IPS-15b (cell line): Measurements from ENCODE around the gene GNB4.

Source experiments
- H3K27me3 ChIP-seq: one replicate; pipeline ENCODE4 v1.6.1; 2013; ENCODE audit warnings: low read length; ENCODE audit not compliant: control insufficient read depth, insufficient read depth
- H3K36me3 ChIP-seq: one replicate; pipeline ENCODE4 v1.6.1; 2013; ENCODE audit warnings: low read length; ENCODE audit not compliant: control insufficient read depth, insufficient read depth
- H3K4me1 ChIP-seq: one replicate; pipeline ENCODE4 v1.6.1; 2013; ENCODE audit warnings: mild to moderate bottlenecking, low read length; ENCODE audit not compliant: control insufficient read depth, insufficient read depth
- H3K4me3 ChIP-seq: one replicate; pipeline ENCODE4 v1.5.1; 2013; ENCODE audit warnings: low read depth, low read length
- H3K9ac ChIP-seq: one replicate; pipeline ENCODE4 v1.6.1; 2013; ENCODE audit warnings: low read depth, mild to moderate bottlenecking, low read length
- H3K9me3 ChIP-seq: one replicate; pipeline ENCODE4 v1.6.1; 2013; ENCODE audit warnings: mild to moderate bottlenecking, low read length; ENCODE audit not compliant: control insufficient read depth, insufficient read depth

The GNB4 gene

DNA sequence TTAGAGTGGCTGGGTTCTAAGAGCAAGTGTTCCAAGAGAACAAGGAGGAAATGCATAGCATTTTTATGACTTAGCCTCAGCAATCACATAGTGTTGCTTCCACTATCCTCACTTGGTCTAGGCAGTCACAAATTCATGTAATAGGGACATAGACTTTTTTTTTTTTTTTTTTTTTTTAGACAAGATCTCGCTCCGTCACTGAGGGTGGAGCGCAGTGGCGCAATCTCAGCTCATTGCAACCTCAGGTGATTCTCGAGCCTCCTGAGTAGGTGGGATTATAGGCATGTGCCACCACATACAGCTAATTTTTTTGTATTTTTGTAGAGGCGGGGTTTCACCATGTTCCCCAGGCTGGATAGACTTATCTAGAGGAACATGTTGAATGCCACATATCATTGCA is 4.7 kb upstream of the GNB4 start:
- Histone ChIP-seq H3K27me3 (peaks cover 2% of the 10 kb centered on the region), H3K9me3 (no peaks in the 10 kb centered on the region), H3K36me3 (no peaks in the 10 kb centered on the region), H3K4me3 (no peak overlapping the region), H3K9ac (no peak overlapping the region), H3K4me1 (peaks cover 14% of the 10 kb centered on the region)

DNA sequence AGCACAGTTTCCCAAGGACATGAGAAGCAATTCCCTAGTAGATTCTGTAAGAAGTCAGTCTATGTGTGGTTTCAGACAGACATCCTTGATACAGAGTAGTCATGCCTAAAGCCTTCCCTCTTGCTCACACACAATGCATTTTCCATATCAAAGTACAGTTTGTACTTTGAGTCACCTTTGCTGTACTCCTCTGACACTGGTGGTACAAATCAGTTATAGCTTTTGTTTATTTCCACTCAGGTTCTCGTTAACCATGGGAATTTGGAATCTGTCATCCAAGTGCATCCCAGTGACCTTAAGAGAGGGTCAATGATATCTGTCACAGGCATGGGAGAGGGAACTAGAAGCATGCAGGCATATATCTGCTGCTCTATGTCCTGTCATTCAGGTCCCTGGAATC is 3.6 kb upstream of the GNB4 start:
- Histone ChIP-seq H3K36me3 (no peaks in the 10 kb centered on the region), H3K9me3 (no peaks in the 10 kb centered on the region), H3K4me1 (peaks cover 14% of the 10 kb centered on the region), H3K9ac (no peak overlapping the region), H3K4me3 (no peak overlapping the region), H3K27me3 (peaks cover 12% of the 10 kb centered on the region)

DNA sequence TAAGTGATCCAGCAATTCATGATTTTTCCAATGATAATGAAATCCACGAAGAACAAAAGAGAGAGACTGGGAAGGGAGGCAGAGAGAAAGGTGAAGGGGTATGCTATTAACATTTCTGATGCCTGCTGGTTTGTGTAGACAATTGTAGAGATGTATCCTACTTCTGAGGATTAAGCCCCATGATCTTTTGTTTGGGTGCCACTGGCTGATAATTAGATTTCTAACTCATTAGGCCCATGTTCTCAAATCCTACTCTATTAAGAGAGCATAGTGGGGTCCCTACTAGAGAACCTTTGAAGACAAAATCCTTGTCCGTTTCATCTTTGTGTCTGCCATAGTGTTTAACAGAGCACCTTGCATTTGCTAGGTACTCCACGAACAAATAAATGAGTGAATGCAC is 2.7 kb upstream of the GNB4 start:
- Histone ChIP-seq H3K27me3 (peaks cover 21% of the 10 kb centered on the region), H3K4me3 (no peak overlapping the region), H3K9me3 (no peaks in the 10 kb centered on the region), H3K9ac (no peak overlapping the region), H3K4me1 (peaks cover 14% of the 10 kb centered on the region), H3K36me3 (no peaks in the 10 kb centered on the region)

DNA sequence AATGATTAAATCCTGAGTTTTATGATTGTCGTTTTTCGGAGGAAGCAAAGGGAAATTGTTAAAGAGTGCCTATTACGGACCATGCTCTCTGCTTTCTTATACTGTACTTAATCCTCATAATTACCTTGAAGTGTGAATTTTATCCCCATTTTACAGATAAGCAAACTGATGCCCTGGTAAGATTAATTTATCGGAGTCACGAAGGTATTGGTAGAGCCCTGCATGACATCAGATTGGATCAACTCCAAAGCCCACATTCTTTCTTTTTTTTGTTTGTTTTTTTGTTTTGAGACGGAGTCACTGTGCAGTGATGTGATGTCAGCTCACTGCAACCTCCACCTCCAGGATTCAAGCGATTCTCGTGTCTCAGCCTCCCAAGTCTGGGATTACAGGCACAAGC is 1.6 kb upstream of the GNB4 start:
- H3K27me3 ChIP-seq = peaks cover 21% of the 10 kb centered on the region
- H3K9ac ChIP-seq = no peak overlapping the region
- peaks cover 14% of the 10 kb centered on the region for H3K4me1 ChIP-seq
- H3K4me3 ChIP-seq = no peak overlapping the region
- no peaks in the 10 kb centered on the region for H3K9me3 ChIP-seq
- no peaks in the 10 kb centered on the region for H3K36me3 ChIP-seq

DNA sequence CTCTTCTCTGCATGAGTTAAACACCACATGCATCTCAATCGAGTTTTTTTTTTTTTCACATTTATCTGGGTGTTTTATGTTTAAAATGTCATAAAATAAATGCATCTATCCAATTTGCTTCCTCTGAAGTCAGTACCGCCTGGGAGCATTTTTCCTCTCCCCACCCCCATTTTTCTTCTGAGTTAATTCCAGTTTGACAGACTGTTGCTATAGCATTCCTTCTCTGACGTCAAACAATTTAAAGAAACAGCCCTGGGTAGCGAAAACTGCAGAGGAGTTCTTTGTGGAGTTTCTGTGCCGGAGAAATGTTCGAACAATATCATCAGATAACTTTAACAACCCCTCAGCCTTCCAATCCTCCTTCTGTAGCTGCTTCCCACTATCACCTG is 900 bp upstream of the GNB4 start:
- Histone ChIP-seq H3K27me3 (peaks cover 21% of the 10 kb centered on the region), H3K9ac (no peak overlapping the region), H3K4me3 (peak overlapping the region; percentile 66)

DNA sequence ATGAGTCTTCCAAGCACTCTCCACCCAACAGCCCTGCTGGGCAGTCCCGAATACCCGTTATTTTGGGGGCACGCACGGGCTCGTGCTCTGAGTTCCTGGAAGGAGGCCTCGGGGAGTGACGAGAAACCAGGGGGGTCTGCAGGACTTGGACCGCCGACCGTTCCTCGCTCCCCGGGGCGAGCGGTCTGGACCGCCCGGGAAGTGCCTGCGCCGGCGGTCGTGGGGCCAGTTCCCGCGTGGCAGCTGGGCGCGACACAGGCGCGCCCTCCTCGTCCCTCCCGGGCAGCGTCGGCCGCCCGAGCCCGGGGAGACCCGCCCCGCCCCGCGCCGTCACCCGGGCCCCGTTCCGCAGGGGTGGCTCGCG is 387 bp downstream of the GNB4 start:
- no peaks in the 10 kb centered on the region for H3K36me3 ChIP-seq
- no peaks in the 10 kb centered on the region for H3K9me3 ChIP-seq
- peak overlapping the region; percentile 66 for H3K4me3 ChIP-seq
- H3K9ac ChIP-seq = peak overlapping the region; percentile 48
- H3K4me1 ChIP-seq = peaks cover 14% of the 10 kb centered on the region
- peaks cover 21% of the 10 kb centered on the region for H3K27me3 ChIP-seq

More for the DNA sequence above, 900 bp upstream of the GNB4 start:
- no peaks in the 10 kb centered on the region for H3K9me3 ChIP-seq
- H3K4me1 ChIP-seq = peaks cover 14% of the 10 kb centered on the region
- H3K36me3 ChIP-seq = no peaks in the 10 kb centered on the region

DNA sequence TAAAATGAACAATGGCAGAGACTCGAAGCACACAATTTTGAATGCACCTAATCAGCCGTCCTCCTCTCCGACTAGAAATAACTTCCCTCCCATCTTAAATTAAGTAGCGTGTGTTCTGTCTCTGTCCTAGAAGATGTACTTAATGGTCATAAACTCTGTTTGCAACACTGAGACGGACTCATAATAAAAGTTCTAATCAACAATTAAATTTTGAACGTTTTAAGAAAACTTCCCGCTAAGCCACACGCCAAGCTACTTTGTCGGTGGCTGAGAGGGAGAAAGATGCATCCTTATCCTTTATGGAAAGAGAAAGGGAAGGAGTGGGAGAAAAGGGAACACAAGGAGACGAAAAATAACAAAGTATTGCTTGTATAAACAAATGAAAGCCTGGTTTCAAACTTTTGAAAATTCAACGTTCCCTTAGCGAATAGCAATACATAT is 989 bp downstream of the GNB4 start:
- peaks cover 14% of the 10 kb centered on the region for H3K4me1 ChIP-seq
- H3K4me3 ChIP-seq = peak overlapping the region; percentile 66
- H3K27me3 ChIP-seq = peaks cover 21% of the 10 kb centered on the region
- no peak overlapping the region for H3K9ac ChIP-seq
- no peaks in the 10 kb centered on the region for H3K9me3 ChIP-seq
- H3K36me3 ChIP-seq = no peaks in the 10 kb centered on the region

DNA sequence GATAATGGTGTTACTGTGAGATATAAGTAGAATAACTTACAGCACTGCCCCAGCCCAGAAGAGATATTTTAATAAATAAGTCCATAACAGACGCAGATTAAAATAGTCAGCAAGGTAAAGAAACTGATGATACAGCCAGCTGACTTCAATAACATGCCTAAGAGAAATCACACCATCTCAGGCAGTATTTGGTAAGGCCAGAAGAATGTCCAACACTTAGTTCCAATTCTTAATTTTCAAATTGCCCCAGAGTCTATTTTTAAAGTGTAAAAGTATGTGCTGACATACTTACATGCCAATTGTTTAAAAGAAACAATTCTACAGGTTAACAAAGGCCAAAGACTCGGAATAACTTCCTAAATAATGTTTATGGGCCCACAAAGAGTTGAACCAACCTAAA is 1.6 kb downstream of the GNB4 start:
- Histone ChIP-seq H3K36me3 (no peaks in the 10 kb centered on the region), H3K4me3 (peak overlapping the region; percentile 66), H3K9ac (no peak overlapping the region), H3K4me1 (peaks cover 14% of the 10 kb centered on the region), H3K9me3 (no peaks in the 10 kb centered on the region), H3K27me3 (peaks cover 21% of the 10 kb centered on the region)

DNA sequence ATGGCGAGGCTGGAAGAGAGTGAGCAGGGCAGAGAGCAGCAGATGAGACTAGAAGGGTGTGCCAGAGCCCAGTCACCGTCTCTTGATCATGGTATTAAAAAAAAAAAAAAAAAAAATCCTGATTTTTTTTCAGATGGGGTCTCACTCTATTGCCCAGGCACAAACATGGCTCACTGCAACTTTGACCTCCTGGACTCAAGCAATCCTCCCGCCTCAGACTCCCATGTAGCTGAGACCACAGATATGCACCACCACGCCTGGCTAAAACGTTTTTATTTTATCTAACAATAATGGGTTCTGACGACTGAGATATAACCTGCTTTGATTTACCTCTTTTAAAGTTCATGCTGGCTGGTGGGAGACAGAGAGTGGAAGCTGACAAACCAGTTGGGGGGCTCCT is 4.0 kb downstream of the GNB4 start:
- H3K9me3 ChIP-seq = no peaks in the 10 kb centered on the region
- H3K27me3 ChIP-seq = peaks cover 19% of the 10 kb centered on the region
- peaks cover 5% of the 10 kb centered on the region for H3K4me1 ChIP-seq
- no peak overlapping the region for H3K9ac ChIP-seq
- H3K36me3 ChIP-seq = no peaks in the 10 kb centered on the region
- H3K4me3 ChIP-seq = no peak overlapping the region

DNA sequence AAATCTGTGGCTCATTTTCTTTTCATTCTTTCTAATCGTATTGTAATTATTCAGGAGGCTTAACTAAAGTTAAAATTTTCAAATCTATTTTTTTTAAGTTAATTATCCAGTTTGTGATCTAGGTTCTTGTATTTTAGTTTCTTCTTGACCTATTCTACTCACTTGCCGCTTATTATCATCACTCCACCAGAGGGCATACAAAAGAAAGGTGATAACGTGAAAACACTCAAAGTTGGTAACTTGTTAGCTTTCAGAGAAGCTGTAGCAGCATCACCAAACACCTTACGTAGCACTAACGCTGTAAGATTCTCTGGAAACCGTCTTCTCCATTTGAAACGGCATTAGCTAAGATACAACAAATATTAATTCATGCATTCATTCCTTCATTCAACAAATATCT is 4.8 kb downstream of the GNB4 start:
- peaks cover 19% of the 10 kb centered on the region for H3K27me3 ChIP-seq
- H3K9ac ChIP-seq = no peak overlapping the region
- H3K9me3 ChIP-seq = no peaks in the 10 kb centered on the region
- no peak overlapping the region for H3K4me3 ChIP-seq
- no peaks in the 10 kb centered on the region for H3K36me3 ChIP-seq
- H3K4me1 ChIP-seq = no peaks in the 10 kb centered on the region

DNA sequence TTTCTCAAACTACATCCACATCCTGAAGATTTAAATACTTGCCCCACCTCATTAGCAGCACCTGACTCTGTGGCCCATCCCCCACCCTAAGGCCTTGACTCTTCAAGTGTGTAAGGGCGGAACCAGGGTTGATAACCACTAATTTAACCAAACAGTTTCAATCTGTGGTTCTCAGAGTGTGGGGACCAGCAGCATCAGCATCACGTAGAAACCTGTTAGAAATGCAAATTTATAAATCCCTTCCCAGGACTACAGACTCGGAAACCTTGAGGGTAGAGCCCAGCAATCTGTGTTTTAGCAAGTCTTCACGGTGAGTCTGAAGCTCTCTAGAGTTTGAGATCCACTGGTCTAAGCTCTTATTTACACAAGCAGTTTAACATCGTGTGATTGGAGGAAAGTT is 12.4 kb downstream of the GNB4 start:
- H3K9ac ChIP-seq = no peak overlapping the region
- H3K36me3 ChIP-seq = no peaks in the 10 kb centered on the region
- no peak overlapping the region for H3K4me3 ChIP-seq
- H3K9me3 ChIP-seq = no peaks in the 10 kb centered on the region
- peaks cover 11% of the 10 kb centered on the region for H3K4me1 ChIP-seq
- no peaks in the 10 kb centered on the region for H3K27me3 ChIP-seq

DNA sequence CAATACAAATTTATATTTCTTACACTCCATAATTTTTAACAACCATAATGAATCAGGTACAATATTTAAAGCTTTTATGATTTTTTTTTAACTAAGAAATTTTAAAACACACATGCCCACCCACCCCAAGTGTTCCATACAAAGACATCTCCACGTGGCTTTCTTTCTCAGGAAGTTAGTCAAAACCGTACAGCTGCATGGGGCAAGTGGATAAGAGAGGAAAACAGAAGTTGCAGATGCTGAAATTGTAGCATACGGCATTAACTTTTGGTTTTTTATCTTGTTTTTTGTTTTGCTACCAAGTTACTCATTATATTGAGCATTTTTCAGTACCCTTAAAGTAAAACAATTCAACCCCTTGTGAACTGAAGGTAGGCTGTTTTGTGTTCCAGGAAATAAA is 14.8 kb downstream of the GNB4 start:
- H3K27me3 ChIP-seq = no peaks in the 10 kb centered on the region
- H3K9ac ChIP-seq = no peak overlapping the region
- peaks cover 11% of the 10 kb centered on the region for H3K4me1 ChIP-seq
- H3K9me3 ChIP-seq = no peaks in the 10 kb centered on the region
- H3K4me3 ChIP-seq = no peak overlapping the region
- H3K36me3 ChIP-seq = no peaks in the 10 kb centered on the region

DNA sequence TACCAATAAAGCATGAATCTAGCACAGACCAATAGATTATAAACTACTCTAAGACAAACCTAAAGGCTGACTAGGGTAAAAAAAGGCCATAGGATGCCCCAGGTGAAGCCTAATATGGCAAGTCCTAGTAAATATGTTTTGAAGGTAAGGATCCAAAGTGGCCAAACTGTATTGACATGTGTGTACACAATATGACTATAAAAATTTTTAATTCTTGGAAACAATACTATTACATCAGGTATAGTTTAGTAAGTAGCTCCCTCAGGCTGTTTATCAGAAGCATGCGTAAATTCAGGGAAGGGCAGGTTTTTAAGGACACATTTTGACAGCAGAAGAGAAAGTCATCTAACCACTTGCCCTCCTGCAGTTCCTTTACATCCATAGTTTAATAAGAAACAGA is 18.8 kb downstream of the GNB4 start:
- Histone ChIP-seq H3K36me3 (no peaks in the 10 kb centered on the region), H3K27me3 (no peaks in the 10 kb centered on the region), H3K4me3 (no peak overlapping the region), H3K4me1 (no peaks in the 10 kb centered on the region), H3K9ac (no peak overlapping the region), H3K9me3 (no peaks in the 10 kb centered on the region)
